Neural cell (in vitro differentiated cells): Measurements from ENCODE around the gene SULT6B1. TPM values are rescaled to one million over a fixed set of nuclear protein-coding genes. Genes with fewer than 3 reads are reported as not detected.
A peak's percentile ranks its signal among the peaks of the same experiment; 100 is the strongest.

Experiments
- H2AFZ ChIP-seq: fragments of 200-600, 300-800 bp; sonication (generic), shearing (Covaris generic); 2 replicates; pipeline ENCODE4 v1.6.0; 2014; ENCODE audit warnings: low read depth, mild to moderate bottlenecking, antibody characterized with exemption, low read length, moderate library complexity
- H3F3A ChIP-seq: fragments of 200-600 bp; shearing (Covaris generic); 2 replicates; pipeline ENCODE4 v1.6.1; 2016; ENCODE audit warnings: mild to moderate bottlenecking, moderate library complexity, mixed read lengths, antibody characterized with exemption, low read length; ENCODE audit not compliant: insufficient read depth, poor library complexity, severe bottlenecking
- H3K27ac ChIP-seq: fragments of 200-600, 300-800 bp; sonication (generic), shearing (Covaris generic); 2 replicates; pipeline ENCODE4 v1.5.1; 2014; ENCODE audit warnings: mild to moderate bottlenecking, low read length, moderate library complexity
- H3K27me3 ChIP-seq: fragments of 300-800, 200-600 bp; sonication (generic), shearing (Covaris generic); 2 replicates; pipeline ENCODE4 v1.6.0; 2014; ENCODE audit warnings: mild to moderate bottlenecking, low read depth, low read length, moderate library complexity; ENCODE audit not compliant: insufficient read depth
- H3K36me3 ChIP-seq: fragments of 300-800, 200-600 bp; sonication (generic), shearing (Covaris generic); 2 replicates; pipeline ENCODE4 v1.5.1; 2014; ENCODE audit warnings: mild to moderate bottlenecking, antibody characterized with exemption, low read length, moderate library complexity; ENCODE audit not compliant: insufficient read depth
- H3K4me2 ChIP-seq: fragments of 300-800, 200-600 bp; sonication (generic), shearing (Covaris generic); 2 replicates; pipeline ENCODE4 v1.6.0; 2014; ENCODE audit warnings: mild to moderate bottlenecking, low read length
- H3K4me3 ChIP-seq: fragments of 300-800, 200-600 bp; sonication (generic), shearing (Covaris generic); 2 replicates; pipeline ENCODE4 v1.5.1; 2014; ENCODE audit warnings: mild to moderate bottlenecking, low read length, moderate library complexity
- H3K79me2 ChIP-seq: fragments of 200-600 bp; shearing (Covaris generic); replicated peaks from 2 replicates; pipeline ENCODE4 v1.6.0; 2014; ENCODE audit warnings: mild to moderate bottlenecking, low read length, moderate library complexity; ENCODE audit not compliant: insufficient read depth
- H3K9ac ChIP-seq: fragments of 300-800, 200-600 bp; sonication (generic), shearing (Covaris generic); 2 replicates; pipeline ENCODE4 v1.6.1; 2016; ENCODE audit warnings: mild to moderate bottlenecking, low read length, mixed read lengths
- H3K9me2 ChIP-seq: fragments of 200-600 bp; shearing (Covaris generic); 2 replicates; pipeline ENCODE4 v1.6.1; 2016; ENCODE audit warnings: mild to moderate bottlenecking, low read length, mixed read lengths; ENCODE audit not compliant: insufficient read depth
- H3K9me3 ChIP-seq: fragments of 200-600, 300-800 bp; sonication (generic), shearing (Covaris generic); 2 replicates; pipeline ENCODE4 v1.6.1; 2016; ENCODE audit warnings: mild to moderate bottlenecking, mixed run types, low read length, moderate library complexity, mixed read lengths
- H4K20me1 ChIP-seq: fragments of 200-600 bp; shearing (Covaris generic); 2 replicates; pipeline ENCODE4 v1.6.1; 2016; ENCODE audit warnings: mild to moderate bottlenecking, mixed run types; ENCODE audit not compliant: insufficient read depth
- CTCF ChIP-seq: fragments of 450-650 bp; IDR thresholded peaks from 2 replicates; pipeline ENCODE4 v1.5.1; 2014; ENCODE audit warnings: antibody characterized with exemption, mild to moderate bottlenecking, moderate library complexity; ENCODE audit not compliant: poor library complexity, severe bottlenecking
- EP300 ChIP-seq: fragments of 450-650 bp; conservative IDR thresholded peaks from 2 replicates; pipeline ENCODE4 v1.6.1; 2014; ENCODE audit warnings: antibody characterized with exemption, mild to moderate bottlenecking, moderate library complexity; ENCODE audit not compliant: poor library complexity, severe bottlenecking
- EZH2 ChIP-seq: fragments of 200-600, 300-800 bp; shearing (Covaris generic), sonication (generic); IDR thresholded peaks from 2 replicates; pipeline ENCODE4 v1.6.1; 2014; ENCODE audit warnings: antibody characterized with exemption, low read length, borderline replicate concordance, mild to moderate bottlenecking; ENCODE audit not compliant: insufficient read depth, poor library complexity, severe bottlenecking
- MXI1 ChIP-seq: fragments of 450-650 bp; conservative IDR thresholded peaks from 2 replicates; pipeline ENCODE4 v1.6.1; 2014; ENCODE audit warnings: antibody characterized with exemption, mild to moderate bottlenecking; ENCODE audit not compliant: poor library complexity, severe bottlenecking
- POLR2AphosphoS5 ChIP-seq: IDR thresholded peaks from 2 replicates; pipeline ENCODE4 v1.6.1; 2012
- RAD21 ChIP-seq: fragments of 450-650 bp; conservative IDR thresholded peaks from 2 replicates; pipeline ENCODE4 v1.6.1; 2014; ENCODE audit warnings: antibody characterized with exemption, mild to moderate bottlenecking, moderate library complexity
- REST ChIP-seq: IDR thresholded peaks from 2 replicates; pipeline ENCODE4 v1.6.1; 2012; ENCODE audit warnings: borderline replicate concordance
- SMC3 ChIP-seq: fragments of 450-650 bp; conservative IDR thresholded peaks from 2 replicates; pipeline ENCODE4 v1.6.1; 2014; ENCODE audit warnings: antibody characterized with exemption, mild to moderate bottlenecking, moderate library complexity; ENCODE audit not compliant: poor library complexity
- TAF1 ChIP-seq: IDR thresholded peaks from 2 replicates; pipeline ENCODE4 v1.6.1; 2012; ENCODE audit warnings: low read depth
- polyA plus RNA-seq: library from polyadenylated mRNA; depleted of rRNA; stranded (reverse); fragments of >200 nt; gene quantifications from 2 replicates; pipeline ENCODE4 v1.2.3, GENCODE V29; 2014

Gene SULT6B1
- polyA plus RNA-seq, 1 donor from 2014 or later: not detected

DNA sequence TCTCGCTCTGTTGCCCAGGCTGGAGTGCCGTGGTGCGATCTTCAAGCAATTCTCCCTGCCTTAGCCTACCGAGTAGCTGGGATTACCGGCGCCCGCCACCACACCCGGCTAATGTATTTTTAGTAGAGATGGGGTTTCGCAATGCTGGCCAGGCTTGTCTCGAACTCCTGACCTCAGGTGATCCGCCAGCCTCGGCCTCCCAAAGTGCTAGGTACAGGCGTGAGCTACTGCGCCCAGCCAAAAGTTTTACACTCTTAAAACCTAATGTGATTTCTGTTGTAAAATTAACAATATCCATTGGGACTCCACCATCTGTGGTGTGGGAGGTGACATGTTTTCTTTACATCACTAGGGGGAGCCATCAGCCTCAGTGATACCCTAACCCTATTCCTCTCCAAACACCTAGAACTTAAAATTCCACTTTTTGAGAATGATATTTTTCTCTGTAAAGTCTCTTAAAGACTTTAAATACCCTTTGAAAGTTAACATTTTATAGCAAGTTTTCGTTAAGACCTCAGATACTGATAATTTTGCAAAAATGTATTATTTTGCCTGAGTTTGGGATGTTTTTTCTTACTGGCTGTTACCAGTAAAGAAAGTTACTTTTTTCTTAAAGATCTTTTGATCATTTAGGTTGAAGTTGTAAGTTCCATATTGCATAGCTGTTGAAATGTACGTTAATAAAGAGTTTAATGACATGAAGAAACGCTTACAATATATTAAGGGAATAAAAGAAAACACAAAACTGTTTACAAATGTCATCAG is 20.1 kb downstream of the SULT6B1 start:
- no peak overlapping the region for H3K27ac ChIP-seq
- no peaks in the 10 kb centered on the region for H3K9me3 ChIP-seq
- H3K9ac ChIP-seq: no peak overlapping the region

More for the DNA sequence above, 20.1 kb downstream of the SULT6B1 start:
- H3K27me3 ChIP-seq: no peaks in the 10 kb centered on the region
- TF ChIP-seq EZH2: no peak
- peak; percentile 36 for TF ChIP-seq CTCF
- TF ChIP-seq EP300: no peak
- TF ChIP-seq TAF1: no peak
- TF ChIP-seq REST: no peak
- no peak for TF ChIP-seq MXI1
- no peak for TF ChIP-seq SMC3
- TF ChIP-seq RAD21: peak; percentile 25
- no peak for TF ChIP-seq POLR2AphosphoS5
- H3F3A ChIP-seq: no peaks in the 10 kb centered on the region
- H3K36me3 ChIP-seq: no peaks in the 10 kb centered on the region
- H3K4me2 ChIP-seq: no peak overlapping the region
- no peaks in the 10 kb centered on the region for H3K9me2 ChIP-seq
- no peak overlapping the region for H2AFZ ChIP-seq
- no peaks in the 10 kb centered on the region for H4K20me1 ChIP-seq
- no peak overlapping the region for H3K4me3 ChIP-seq
- H3K79me2 ChIP-seq: no peaks in the 10 kb centered on the region
